Colonic mucosa (tissue), 4 donors: ENCODE results near the gene RPS6KC1. TPM values are rescaled to one million over a fixed set of nuclear protein-coding genes. Genes with fewer than 3 reads are reported as not detected.

Experiments used
- DNase-seq: peaks from one replicate; pipeline ENCODE4 v3.0.0-alpha.2; 2020
- H3K27ac ChIP-seq: fragments of 200-600 bp; one replicate; pipeline ENCODE4 v1.8.0; 2021
- H3K27me3 ChIP-seq: fragments of 200-600 bp; one replicate; pipeline ENCODE4 v1.8.0; 2021
- H3K36me3 ChIP-seq: fragments of 200-600 bp; one replicate; pipeline ENCODE4 v1.8.0; 2021
- H3K4me1 ChIP-seq: fragments of 200-600 bp; one replicate; pipeline ENCODE4 v1.8.0; 2021; ENCODE audit warnings: mild to moderate bottlenecking
- H3K4me3 ChIP-seq: fragments of 200-600 bp; one replicate; pipeline ENCODE4 v1.8.0; 2021
- H3K9ac ChIP-seq, 2 donors: one replicate each; pipeline ENCODE4 v1.7.0; 2013; ENCODE audit warnings: control low read depth in 2 of 2, low read depth in 2 of 2, low read length in 2 of 2
- H3K9me3 ChIP-seq: fragments of 200-600 bp; one replicate; pipeline ENCODE4 v1.8.0; 2021
- intact Hi-C: fragments of 100-400 bp; cut with DNase I; formaldehyde crosslinking; loops from one replicate; pipeline ENCODE4 v1.14.1; 2022
- total RNA-seq, 2 donors: library from RNA; stranded (reverse); fragmentation: NEBNext Ultra II Directional in 1 of 2; extraction: Animal tissue kit (Norgen Biotek cat#: 25700) in 1 of 2; gene quantifications; one replicate each; pipeline ENCODE4 v1.2.1, GENCODE V29; 2021
- TF ChIP-seq, protein P1 (sequence below): fragments of 200-600 bp; IDR thresholded peaks from one replicate; pipeline ENCODE4 v1.8.0; 2022; ENCODE audit warnings: antibody characterized with exemption, mild to moderate bottlenecking
- donor health status: healthy.
- donor health status: DM: no; HTN: no; CAD: no.
- donor health status: DM: no; HTN: no; CAD: no.

RPS6KC1 gene
- total RNA-seq, 2 donors from 2014 or later: 8.8 to 9.6 TPM

DNA sequence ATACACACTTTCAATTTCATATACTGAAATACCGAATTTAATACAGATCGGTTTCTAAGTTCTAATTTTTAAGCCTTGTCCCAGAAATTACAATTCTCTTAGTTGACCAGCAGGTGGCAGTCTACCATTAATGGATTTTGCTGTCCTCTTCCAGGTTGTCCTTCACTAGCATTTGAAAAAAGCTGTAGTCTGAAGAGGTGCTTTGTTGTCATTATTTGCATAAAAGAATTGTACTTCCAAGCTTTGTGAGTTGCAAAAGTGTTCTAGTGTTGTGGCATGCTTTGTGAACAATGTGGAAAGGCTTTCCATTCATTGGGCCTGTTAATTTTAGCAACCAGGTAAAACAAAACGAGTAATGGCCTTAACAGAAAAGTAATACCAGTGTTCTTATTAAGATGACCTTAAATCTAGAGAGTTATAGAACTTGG, 193.6 kb downstream of the RPS6KC1 start:
- TF ChIP-seq, protein P1, sequence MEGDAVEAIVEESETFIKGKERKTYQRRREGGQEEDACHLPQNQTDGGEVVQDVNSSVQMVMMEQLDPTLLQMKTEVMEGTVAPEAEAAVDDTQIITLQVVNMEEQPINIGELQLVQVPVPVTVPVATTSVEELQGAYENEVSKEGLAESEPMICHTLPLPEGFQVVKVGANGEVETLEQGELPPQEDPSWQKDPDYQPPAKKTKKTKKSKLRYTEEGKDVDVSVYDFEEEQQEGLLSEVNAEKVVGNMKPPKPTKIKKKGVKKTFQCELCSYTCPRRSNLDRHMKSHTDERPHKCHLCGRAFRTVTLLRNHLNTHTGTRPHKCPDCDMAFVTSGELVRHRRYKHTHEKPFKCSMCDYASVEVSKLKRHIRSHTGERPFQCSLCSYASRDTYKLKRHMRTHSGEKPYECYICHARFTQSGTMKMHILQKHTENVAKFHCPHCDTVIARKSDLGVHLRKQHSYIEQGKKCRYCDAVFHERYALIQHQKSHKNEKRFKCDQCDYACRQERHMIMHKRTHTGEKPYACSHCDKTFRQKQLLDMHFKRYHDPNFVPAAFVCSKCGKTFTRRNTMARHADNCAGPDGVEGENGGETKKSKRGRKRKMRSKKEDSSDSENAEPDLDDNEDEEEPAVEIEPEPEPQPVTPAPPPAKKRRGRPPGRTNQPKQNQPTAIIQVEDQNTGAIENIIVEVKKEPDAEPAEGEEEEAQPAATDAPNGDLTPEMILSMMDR: peak; percentile 65
- Histone ChIP-seq H3K27ac (no peak overlapping the region), H3K9me3 (no peaks in the 10 kb centered on the region), H3K4me1 (no peaks in the 10 kb centered on the region), H3K9ac (no peak overlapping the region), H3K4me3 (no peak overlapping the region), H3K27me3 (no peaks in the 10 kb centered on the region), H3K36me3 (no peaks in the 10 kb centered on the region)
- peak; percentile 22 for DNase-seq
- intact Hi-C loops: loop anchor here (5.0 to 10.0 kb wide), 2 partner anchors 120 to 878 kb away; no protein-coding TSS in a partner anchor

DNA sequence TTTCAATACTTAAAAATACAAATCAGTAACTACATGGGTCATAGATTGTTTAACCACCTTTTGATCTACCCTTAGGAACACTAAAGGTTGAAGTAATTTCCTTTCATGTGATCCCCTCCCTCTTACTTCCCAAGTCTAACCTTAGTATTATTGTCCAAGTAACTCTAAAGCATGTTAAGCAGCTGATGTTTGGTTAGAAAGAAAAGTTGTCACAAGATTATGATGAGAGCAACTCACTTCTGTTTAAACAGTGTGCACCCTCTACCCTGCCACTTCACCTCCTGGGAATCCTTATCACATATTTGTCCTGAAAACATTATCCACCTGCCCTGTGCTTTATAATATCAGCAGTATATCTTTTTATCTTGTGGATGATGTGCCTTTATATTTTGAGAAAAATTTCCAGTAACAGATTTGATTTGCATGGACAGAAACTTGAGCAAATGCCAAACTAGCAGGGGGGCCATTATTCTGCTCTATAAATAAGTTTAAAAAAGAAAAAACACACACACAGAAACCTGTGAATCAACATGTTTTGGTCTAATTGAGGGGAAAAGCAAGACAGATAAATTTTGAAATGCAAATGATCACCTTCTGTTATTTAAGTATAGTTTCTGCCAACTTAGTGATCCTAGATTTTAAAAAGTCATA, 194.3 kb downstream of the RPS6KC1 start:
- no peak overlapping the region for H3K9ac ChIP-seq
- intact Hi-C loops: loop anchor here (10.0 kb wide), 1 partner anchor 121 kb away; no protein-coding TSS in a partner anchor
- DNase-seq: no peak

DNA sequence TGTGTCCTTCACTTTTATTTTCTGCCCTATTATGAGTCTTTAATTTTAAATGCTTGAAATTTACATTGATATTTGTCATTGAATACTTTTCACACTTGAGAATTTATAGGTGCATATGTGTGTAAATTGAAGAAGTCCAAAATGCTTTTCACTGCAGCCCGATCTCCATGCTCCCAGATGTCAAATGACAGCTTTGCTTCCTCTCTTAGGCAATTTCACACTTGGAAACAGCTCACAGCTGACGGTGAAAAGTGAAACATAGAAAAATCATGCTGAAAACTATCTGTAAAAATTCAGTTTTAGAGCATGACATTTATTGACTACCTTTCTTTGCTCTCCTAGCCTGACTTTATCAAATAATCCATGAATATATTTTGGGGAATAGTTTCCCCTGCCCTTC, 196.0 kb downstream of the RPS6KC1 start:
- TF ChIP-seq, protein P1: no peak
- Histone ChIP-seq H3K9ac (no peak overlapping the region), H3K27ac (no peak overlapping the region), H3K27me3 (no peaks in the 10 kb centered on the region), H3K9me3 (no peaks in the 10 kb centered on the region), H3K36me3 (no peaks in the 10 kb centered on the region), H3K4me3 (no peak overlapping the region), H3K4me1 (no peaks in the 10 kb centered on the region)
- intact Hi-C loops: loop anchor here (10.0 kb wide), 1 partner anchor 122 kb away; no protein-coding TSS in a partner anchor
- no peak for DNase-seq

More for the DNA sequence above, 194.3 kb downstream of the RPS6KC1 start:
- no peak overlapping the region for H3K4me3 ChIP-seq
- TF ChIP-seq, protein P1: no peak
- no peaks in the 10 kb centered on the region for H3K36me3 ChIP-seq
- no peaks in the 10 kb centered on the region for H3K9me3 ChIP-seq
- H3K27ac ChIP-seq: no peak overlapping the region
- no peaks in the 10 kb centered on the region for H3K4me1 ChIP-seq
- no peaks in the 10 kb centered on the region for H3K27me3 ChIP-seq

DNA sequence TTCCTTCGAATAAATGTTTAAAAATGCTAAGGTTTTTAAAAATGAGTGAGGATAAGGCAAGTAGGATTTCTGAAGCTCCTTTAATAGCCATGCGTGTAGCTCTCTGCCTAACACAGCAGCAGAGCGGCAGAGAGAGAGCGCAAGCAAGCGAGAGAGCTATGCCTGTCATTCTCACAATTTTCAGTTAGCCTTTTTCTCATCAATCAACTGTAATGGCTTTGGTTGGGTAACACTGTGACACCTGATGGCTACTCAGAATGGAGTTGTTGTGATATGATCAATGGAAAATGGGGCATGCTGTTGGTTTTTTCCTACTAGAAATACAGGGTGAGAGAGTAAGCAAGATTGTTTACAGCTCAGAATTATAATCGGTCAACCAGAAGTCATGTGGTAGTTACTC, 198.4 kb downstream of the RPS6KC1 start:
- no peaks in the 10 kb centered on the region for H3K36me3 ChIP-seq
- H3K27me3 ChIP-seq: no peaks in the 10 kb centered on the region
- no peaks in the 10 kb centered on the region for H3K9me3 ChIP-seq
- TF ChIP-seq, protein P1: no peak
- no peak for DNase-seq
- H3K27ac ChIP-seq: no peak overlapping the region
- H3K4me1 ChIP-seq: no peaks in the 10 kb centered on the region
- no peak overlapping the region for H3K4me3 ChIP-seq
- no peak overlapping the region for H3K9ac ChIP-seq
- intact Hi-C loops: loop anchor here (10.0 kb wide), 1 partner anchor 125 kb away; no protein-coding TSS in a partner anchor

DNA sequence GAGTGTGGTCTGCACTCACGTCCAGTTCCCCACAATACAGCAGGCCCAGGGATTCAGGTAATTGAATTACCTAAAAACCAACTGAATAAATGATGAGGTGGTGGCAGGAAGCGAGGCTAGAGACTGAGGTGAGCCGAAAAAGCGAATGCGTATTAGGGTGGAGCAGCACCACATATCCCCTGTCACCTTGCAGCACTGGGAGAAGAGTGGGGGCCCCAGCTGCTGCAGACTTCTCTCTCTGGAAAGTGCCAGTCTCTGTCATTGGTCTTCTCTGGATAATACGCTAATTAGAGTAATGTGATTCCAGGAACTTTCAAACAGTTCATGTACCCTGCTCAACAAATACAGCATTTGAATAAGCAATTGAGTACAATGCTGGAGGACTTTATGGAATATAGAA, 199.0 kb downstream of the RPS6KC1 start:
- intact Hi-C loops: no loop called here
- H3K27ac ChIP-seq: no peak overlapping the region

More for the DNA sequence above, 199.0 kb downstream of the RPS6KC1 start:
- Histone ChIP-seq H3K4me1 (no peaks in the 10 kb centered on the region), H3K27me3 (no peaks in the 10 kb centered on the region), H3K4me3 (no peak overlapping the region), H3K36me3 (no peaks in the 10 kb centered on the region), H3K9ac (no peak overlapping the region), H3K9me3 (no peaks in the 10 kb centered on the region)
- TF ChIP-seq, protein P1: no peak
- DNase-seq: no peak
